Brain microvascular endothelial cell (primary cell): Measurements from ENCODE around the gene PADI1.

Source experiments
- DNase-seq: peaks from one replicate; pipeline ENCODE4 v3.0.0-alpha.2; 2020
- H3K27ac ChIP-seq: fragments of 250-450 bp; sonication (Bioruptor Pico); 2 replicates; pipeline ENCODE4 v1.5.1; 2020; ENCODE audit warnings: mild to moderate bottlenecking, moderate library complexity
- H3K27me3 ChIP-seq: fragments of 250-450 bp; sonication (Bioruptor Pico); replicated peaks from 2 replicates; pipeline ENCODE4 v1.5.1; 2020; ENCODE audit warnings: mild to moderate bottlenecking
- H3K36me3 ChIP-seq: fragments of 250-450 bp; sonication (Bioruptor Pico); replicated peaks from 2 replicates; pipeline ENCODE4 v1.5.1; 2020; ENCODE audit warnings: mild to moderate bottlenecking
- H3K4me3 ChIP-seq: 2 replicates; pipeline ENCODE4 v1.5.1; 2011; ENCODE audit warnings: low read depth, mild to moderate bottlenecking, control low read depth, low read length, moderate library complexity
- in situ Hi-C: cut with HindIII; loops from 2 replicates; pipeline ENCODE4 v1.10.0; 2017; ENCODE audit warnings: low sequenced_read_pairs, low pct_ligation_motif_present
- TF ChIP-seq, protein P1 (sequence below): IDR thresholded peaks from 2 replicates; pipeline ENCODE4 v1.5.1; 2011; ENCODE audit warnings: low read depth, mild to moderate bottlenecking, moderate library complexity, low read length, control low read depth, inconsistent platforms; ENCODE audit errors: missing control alignments

Gene PADI1

DNA sequence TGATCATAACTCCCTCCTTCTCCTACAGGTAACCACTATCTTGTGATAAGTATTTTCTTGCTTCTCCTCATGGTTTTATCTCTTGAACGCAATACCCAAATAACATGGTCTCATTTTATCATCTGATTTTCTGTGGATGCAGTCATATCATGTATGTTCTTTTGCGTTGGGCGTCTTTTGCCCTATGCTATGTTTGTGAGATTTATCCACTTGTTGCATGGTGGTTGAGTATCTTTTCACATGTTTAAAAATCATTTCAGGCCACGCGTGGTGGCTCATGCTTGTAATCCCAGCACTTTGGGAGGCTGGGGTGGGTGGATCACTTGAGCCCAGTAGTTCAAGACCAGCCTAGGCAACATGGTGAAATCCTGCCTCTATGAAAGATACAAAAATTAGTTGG is 59.5 kb downstream of the PADI1 start:
- Histone ChIP-seq H3K27me3 (no peaks in the 10 kb centered on the region), H3K36me3 (no peaks in the 10 kb centered on the region), H3K27ac (no peak overlapping the region), H3K4me3 (no peak overlapping the region)
- no peak for DNase-seq
- in situ Hi-C loops = no loop called here
- TF ChIP-seq, protein P1, sequence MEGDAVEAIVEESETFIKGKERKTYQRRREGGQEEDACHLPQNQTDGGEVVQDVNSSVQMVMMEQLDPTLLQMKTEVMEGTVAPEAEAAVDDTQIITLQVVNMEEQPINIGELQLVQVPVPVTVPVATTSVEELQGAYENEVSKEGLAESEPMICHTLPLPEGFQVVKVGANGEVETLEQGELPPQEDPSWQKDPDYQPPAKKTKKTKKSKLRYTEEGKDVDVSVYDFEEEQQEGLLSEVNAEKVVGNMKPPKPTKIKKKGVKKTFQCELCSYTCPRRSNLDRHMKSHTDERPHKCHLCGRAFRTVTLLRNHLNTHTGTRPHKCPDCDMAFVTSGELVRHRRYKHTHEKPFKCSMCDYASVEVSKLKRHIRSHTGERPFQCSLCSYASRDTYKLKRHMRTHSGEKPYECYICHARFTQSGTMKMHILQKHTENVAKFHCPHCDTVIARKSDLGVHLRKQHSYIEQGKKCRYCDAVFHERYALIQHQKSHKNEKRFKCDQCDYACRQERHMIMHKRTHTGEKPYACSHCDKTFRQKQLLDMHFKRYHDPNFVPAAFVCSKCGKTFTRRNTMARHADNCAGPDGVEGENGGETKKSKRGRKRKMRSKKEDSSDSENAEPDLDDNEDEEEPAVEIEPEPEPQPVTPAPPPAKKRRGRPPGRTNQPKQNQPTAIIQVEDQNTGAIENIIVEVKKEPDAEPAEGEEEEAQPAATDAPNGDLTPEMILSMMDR = no peak

DNA sequence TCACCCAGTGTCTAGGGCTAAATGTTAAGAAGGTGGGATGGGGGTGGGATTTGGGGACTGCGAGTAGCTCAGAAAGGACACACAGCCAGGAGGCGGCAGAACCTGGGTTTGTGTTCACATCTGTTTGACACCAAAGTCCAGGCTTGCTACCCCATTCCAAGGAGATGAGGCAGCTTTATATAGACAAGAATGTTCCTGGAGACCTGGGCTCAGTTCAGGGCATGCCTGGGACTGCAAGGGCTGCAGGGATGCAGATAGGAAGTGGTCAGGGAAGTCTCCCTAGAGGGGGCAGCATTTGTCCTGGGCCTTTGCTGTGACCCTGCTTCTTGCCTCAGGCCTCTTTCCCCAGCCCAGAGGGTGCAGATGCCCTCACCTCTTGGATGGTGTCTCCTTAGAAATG is 60.2 kb downstream of the PADI1 start:
- in situ Hi-C loops = no loop called here
- Histone ChIP-seq H3K27ac (no peak overlapping the region), H3K27me3 (no peaks in the 10 kb centered on the region), H3K36me3 (no peaks in the 10 kb centered on the region), H3K4me3 (no peak overlapping the region)
- TF ChIP-seq, protein P1 = no peak
- DNase-seq = no peak

DNA sequence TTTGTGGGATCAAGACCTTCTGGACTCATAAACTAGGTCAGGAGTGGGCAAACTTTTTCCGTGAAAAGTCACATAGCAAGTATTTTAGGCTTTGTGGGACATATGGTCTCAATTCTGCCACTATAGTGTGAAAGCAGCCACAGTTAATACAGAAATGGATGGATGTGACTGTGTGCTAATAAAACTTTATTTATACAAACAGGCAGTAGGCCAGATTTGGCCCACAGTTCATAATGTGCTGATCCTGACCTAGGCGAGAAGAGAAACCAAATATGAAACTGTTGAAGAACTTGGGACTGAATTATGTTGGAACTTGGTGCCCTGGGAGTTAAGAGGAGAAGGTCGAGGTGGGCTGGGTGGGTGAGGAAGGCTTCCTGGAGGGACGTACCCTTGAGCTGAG is 61.0 kb downstream of the PADI1 start:
- Histone ChIP-seq H3K36me3 (no peaks in the 10 kb centered on the region), H3K27ac (no peak overlapping the region), H3K4me3 (no peak overlapping the region), H3K27me3 (no peaks in the 10 kb centered on the region)
- in situ Hi-C loops = no loop called here
- DNase-seq = no peak
- TF ChIP-seq, protein P1 = no peak

DNA sequence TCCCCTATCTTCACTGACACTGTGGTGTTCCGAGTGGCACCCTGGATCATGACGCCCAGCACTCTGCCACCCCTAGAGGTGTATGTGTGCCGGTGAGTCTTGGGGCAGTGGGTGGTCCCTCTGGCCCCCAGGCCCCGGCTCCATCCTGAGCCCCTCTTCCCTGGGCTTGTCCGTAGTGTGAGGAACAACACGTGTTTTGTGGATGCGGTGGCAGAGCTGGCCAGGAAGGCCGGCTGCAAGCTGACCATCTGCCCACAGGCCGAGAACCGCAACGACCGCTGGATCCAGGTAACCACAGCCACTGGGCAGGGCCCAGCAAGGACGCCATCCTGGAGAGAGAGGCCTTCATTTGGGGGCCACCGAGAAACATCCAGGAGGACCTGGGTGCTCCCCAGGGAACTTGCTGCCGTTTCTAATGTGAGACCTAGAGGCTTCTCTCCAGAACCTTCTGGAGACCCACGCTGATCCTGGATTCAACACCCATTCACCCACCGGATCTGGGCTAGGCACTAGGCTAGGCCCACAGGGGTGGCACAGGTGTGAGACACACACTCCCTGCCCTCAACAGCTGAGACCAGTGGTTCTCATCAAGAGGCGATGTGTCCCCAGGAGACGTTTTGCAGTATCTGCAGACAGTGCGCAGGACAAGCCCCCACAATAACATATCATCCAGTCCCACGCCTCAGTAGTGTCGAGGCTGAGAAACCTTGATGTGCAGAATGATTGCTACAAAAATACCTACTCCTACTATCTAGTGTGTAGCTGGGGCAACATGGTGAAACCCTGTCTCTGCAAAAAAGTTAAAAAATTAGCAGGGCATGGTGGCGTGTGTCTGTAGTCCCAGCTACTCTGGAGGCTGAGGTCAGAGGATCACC is 66.2 kb downstream of the PADI1 start:
- H3K4me3 ChIP-seq = no peak overlapping the region
- no peak for DNase-seq
- in situ Hi-C loops = no loop called here
- no peaks in the 10 kb centered on the region for H3K36me3 ChIP-seq
- no peaks in the 10 kb centered on the region for H3K27me3 ChIP-seq
- H3K27ac ChIP-seq = no peak overlapping the region
- TF ChIP-seq, protein P1 = no peak

DNA sequence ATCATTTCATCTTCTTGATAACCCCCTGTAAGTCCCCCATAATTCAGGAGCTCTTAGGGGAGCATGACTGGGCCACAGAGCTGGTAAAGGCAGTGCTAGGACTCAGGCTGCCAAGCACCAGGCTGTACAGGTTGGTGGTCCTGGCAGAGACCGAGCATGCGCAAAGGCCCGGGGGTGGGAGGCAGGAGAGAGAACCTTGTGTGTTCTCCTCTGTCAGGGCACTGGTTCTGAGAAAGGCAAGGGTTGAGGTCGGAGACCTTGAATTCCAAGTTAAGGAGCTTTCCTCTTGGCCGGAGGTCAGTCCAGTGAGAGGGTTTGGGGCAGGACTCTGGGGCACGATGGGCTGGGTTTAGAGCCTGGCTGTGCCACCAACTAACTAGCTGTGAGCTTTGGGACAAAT is 67.1 kb downstream of the PADI1 start:
- in situ Hi-C loops = no loop called here
- no peak for DNase-seq
- Histone ChIP-seq H3K4me3 (no peak overlapping the region), H3K27ac (no peak overlapping the region), H3K36me3 (no peaks in the 10 kb centered on the region), H3K27me3 (no peaks in the 10 kb centered on the region)
- TF ChIP-seq, protein P1 = no peak

DNA sequence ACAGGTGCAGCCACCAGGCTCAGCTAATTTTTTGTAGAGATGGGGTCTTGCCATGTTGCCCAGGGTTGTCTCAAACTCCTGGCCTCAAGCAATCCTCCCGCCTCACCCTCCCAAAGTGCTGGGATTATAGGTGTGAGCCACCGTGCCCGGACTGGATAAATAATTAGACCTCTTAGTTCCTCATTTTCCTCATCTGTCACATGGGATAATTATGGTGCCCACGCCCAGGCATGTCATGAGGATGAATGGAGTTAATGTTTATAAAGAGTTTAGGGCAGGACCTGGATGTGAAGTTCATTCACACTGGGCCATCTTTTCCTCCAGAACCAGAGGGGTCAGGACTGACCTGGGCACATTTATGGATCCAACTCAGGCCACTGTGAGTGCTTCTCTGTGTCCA is 67.7 kb downstream of the PADI1 start:
- H3K27ac ChIP-seq = no peak overlapping the region
- in situ Hi-C loops = no loop called here
- no peaks in the 10 kb centered on the region for H3K27me3 ChIP-seq
- no peak for DNase-seq
- H3K36me3 ChIP-seq = no peaks in the 10 kb centered on the region
- TF ChIP-seq, protein P1 = no peak
- H3K4me3 ChIP-seq = no peak overlapping the region
